Mucosa of descending colon (tissue), 3 donors: ENCODE data around the gene MFSD6L. TPM values are rescaled to one million over a fixed set of nuclear protein-coding genes. Genes with fewer than 3 reads are reported as not detected.

ENCODE experiments used
- ATAC-seq: fragments of 200-7000 bp; cut with Tn5 transposase; one replicate; pipeline ENCODE4 v1.9.1; 2020; ENCODE audit warnings: mild to moderate bottlenecking, moderate library complexity
- DNase-seq, 3 donors: peaks; one replicate each; pipeline ENCODE4 v3.0.0-alpha.2; 2020
- H3K36me3 ChIP-seq: fragments of 200-600 bp; one replicate; pipeline ENCODE4 v1.8.0; 2021; ENCODE audit warnings: low read depth, mild to moderate bottlenecking
- H3K4me1 ChIP-seq: fragments of 200-600 bp; one replicate; pipeline ENCODE4 v1.8.0; 2021; ENCODE audit warnings: low read depth, mild to moderate bottlenecking
- H3K4me3 ChIP-seq: fragments of 200-600 bp; one replicate; pipeline ENCODE4 v1.8.0; 2021; ENCODE audit warnings: mild to moderate bottlenecking
- H3K9me3 ChIP-seq: fragments of 200-600 bp; one replicate; pipeline ENCODE4 v1.8.0; 2021; ENCODE audit warnings: mild to moderate bottlenecking
- CTCF ChIP-seq: fragments of 200-600 bp; IDR thresholded peaks from one replicate; pipeline ENCODE4 v1.8.0; 2022; ENCODE audit warnings: antibody characterized with exemption, mild to moderate bottlenecking
- intact Hi-C, 2 donors: fragments of 100-400 bp; cut with DNase I in 1 of 2; cut with micrococcal nuclease in 1 of 2; formaldehyde crosslinking; loops; one replicate each; pipeline versions ENCODE4 v1.11.0 to v1.11.1; 2022; cut with DNase I, micrococcal nuclease
- total RNA-seq, 3 donors: library from RNA; stranded (reverse); fragmentation: NEBNext Ultra II Directional in 2 of 3; extraction: Animal tissue kit (Norgen Biotek cat#: 25700) in 2 of 3; gene quantifications; one replicate each; pipeline versions ENCODE4 v1.2.1 to v1.2.4, GENCODE V29; 2021 to 2023
- donor health status: DM: no; HTN: no; CAD: no; lungs with moderate emphysema.
- donor health status: DM: no; HTN: no; CAD: no.
- donor health status: DM: no; HTN: yes; CAD: no.

Gene MFSD6L
- total RNA-seq, 3 donors from 2014 or later: 2.0 to 6.1 (median 5.6) TPM

GRCh38 chr17:8822401-8823035 is 23.4 kb upstream of the MFSD6L start:
- no peak for TF ChIP-seq CTCF
- Histone ChIP-seq H3K36me3 (no peaks in the 10 kb centered on the region), H3K4me3 (no peak overlapping the region), H3K9me3 (peaks cover 6% of the 10 kb centered on the region), H3K4me1 (no peaks in the 10 kb centered on the region)
- ATAC-seq (no peak), DNase-seq (no peak)
- intact Hi-C loops: no loop called here

- H3K4me3 ChIP-seq: no peak overlapping the region
- H3K4me1 ChIP-seq: no peaks in the 10 kb centered on the region
- DNase-seq (no peak), ATAC-seq (no peak)
- intact Hi-C loops: no loop called here
- no peak for TF ChIP-seq CTCF
- H3K9me3 ChIP-seq: peaks cover 6% of the 10 kb centered on the region
- no peaks in the 10 kb centered on the region for H3K36me3 ChIP-seq
These were observed 22.4 kb upstream of the MFSD6L start for GRCh38 chr17:8821446-8822105.

GRCh38 chr17:8820311-8821010 is 21.3 kb upstream of the MFSD6L start:
- no peak for DNase-seq
- TF ChIP-seq CTCF: no peak
- no peak for ATAC-seq
- H3K9me3 ChIP-seq: peaks cover 6% of the 10 kb centered on the region
- intact Hi-C loops: no loop called here
- H3K4me1 ChIP-seq: no peaks in the 10 kb centered on the region
- H3K4me3 ChIP-seq: no peak overlapping the region
- no peaks in the 10 kb centered on the region for H3K36me3 ChIP-seq

- H3K4me3 ChIP-seq: no peak overlapping the region
- H3K4me1 ChIP-seq: no peaks in the 10 kb centered on the region
- H3K36me3 ChIP-seq: no peaks in the 10 kb centered on the region
- intact Hi-C loops: no loop called here
- TF ChIP-seq CTCF: no peak
- ATAC-seq (no peak), DNase-seq (no peak)
- H3K9me3 ChIP-seq: no peaks in the 10 kb centered on the region
These were observed 19.6 kb upstream of the MFSD6L start for GRCh38 chr17:8818654-8819330.

GRCh38 chr17:8818047-8818446 is 18.9 kb upstream of the MFSD6L start:
- Histone ChIP-seq H3K9me3 (no peaks in the 10 kb centered on the region), H3K36me3 (no peaks in the 10 kb centered on the region), H3K4me1 (no peaks in the 10 kb centered on the region), H3K4me3 (no peak overlapping the region)
- intact Hi-C loops: no loop called here
- DNase-seq (no peak), ATAC-seq (no peak)
- TF ChIP-seq CTCF: no peak
